GM10266 (cell line): Measurements from ENCODE around the gene LGALS8.
"Not testable (repeated sequence)": the region's sequence is repeated elsewhere in the genome, so short reads cannot be mapped to it uniquely, and the experiment has no call there.

Experiments used
- DNase-seq: peaks from one replicate; pipeline ENCODE4 v3.0.0; 2012; ENCODE audit errors: extremely low spot score
- CTCF ChIP-seq: IDR thresholded peaks from 2 replicates; pipeline ENCODE4 v1.5.1; 2012; ENCODE audit warnings: mild to moderate bottlenecking, low read depth; ENCODE audit not compliant: control insufficient read depth, insufficient read depth; ENCODE audit errors: missing control alignments

LGALS8 gene

GRCh38 chr1:236575523-236575922 lies 51.7 kb downstream of the LGALS8 start:
- TF ChIP-seq CTCF: no peak
- no peak for DNase-seq

GRCh38 chr1:236576004-236576403 lies 52.2 kb downstream of the LGALS8 start:
- TF ChIP-seq CTCF: no peak
- no peak for DNase-seq

GRCh38 chr1:236577041-236577440 lies 53.3 kb downstream of the LGALS8 start:
- not testable (repeated sequence) for DNase-seq

GRCh38 chr1:236578661-236579060 lies 54.9 kb downstream of the LGALS8 start:
- no peak for DNase-seq
- TF ChIP-seq CTCF: no peak

GRCh38 chr1:236580404-236580803 lies 56.6 kb downstream of the LGALS8 start:
- DNase-seq: not testable (repeated sequence)

GRCh38 chr1:236581528-236581927 lies 57.7 kb downstream of the LGALS8 start:
- DNase-seq: no peak
- no peak for TF ChIP-seq CTCF

GRCh38 chr1:236589531-236589930 lies 65.7 kb downstream of the LGALS8 start:
- no peak for TF ChIP-seq CTCF
- no peak for DNase-seq

GRCh38 chr1:236590553-236591150 lies 66.9 kb downstream of the LGALS8 start:
- TF ChIP-seq CTCF: no peak
- DNase-seq: no peak
